ENCODE data around the gene BARX2.

DNA sequence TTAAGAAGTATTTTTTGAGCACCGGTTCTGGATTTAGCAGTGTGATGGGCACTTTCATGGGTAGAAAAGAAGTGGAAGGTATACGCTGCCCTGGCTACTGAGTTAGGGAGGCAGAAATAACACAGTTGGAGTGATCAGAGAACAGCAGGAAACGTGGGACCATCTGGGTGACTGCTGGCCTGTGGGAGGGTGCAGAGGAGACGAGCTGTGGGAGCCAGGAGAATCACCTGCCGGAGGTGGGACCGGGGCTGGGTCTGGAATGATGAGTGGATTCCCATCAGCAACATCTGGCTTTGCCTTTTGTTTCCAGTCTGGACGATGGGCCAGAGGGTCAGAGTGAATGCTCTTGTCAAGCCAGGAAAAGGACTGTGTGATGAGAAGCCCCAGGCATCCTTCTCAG, 66.5 kb downstream of the BARX2 start:
- TF ChIP-seq, protein P1, sequence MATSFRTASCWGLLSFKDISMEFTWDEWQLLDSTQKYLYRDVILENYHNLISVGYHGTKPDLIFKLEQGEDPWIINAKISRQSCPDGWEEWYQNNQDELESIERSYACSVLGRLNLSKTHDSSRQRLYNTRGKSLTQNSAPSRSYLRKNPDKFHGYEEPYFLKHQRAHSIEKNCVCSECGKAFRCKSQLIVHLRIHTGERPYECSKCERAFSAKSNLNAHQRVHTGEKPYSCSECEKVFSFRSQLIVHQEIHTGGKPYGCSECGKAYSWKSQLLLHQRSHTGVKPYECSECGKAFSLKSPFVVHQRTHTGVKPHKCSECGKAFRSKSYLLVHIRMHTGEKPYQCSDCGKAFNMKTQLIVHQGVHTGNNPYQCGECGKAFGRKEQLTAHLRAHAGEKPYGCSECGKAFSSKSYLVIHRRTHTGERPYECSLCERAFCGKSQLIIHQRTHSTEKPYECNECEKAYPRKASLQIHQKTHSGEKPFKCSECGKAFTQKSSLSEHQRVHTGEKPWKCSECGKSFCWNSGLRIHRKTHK (tag by site-specific recombination; IDR thresholded peaks at IDR 0.05): no peak
- TF ChIP-seq, protein P2, sequence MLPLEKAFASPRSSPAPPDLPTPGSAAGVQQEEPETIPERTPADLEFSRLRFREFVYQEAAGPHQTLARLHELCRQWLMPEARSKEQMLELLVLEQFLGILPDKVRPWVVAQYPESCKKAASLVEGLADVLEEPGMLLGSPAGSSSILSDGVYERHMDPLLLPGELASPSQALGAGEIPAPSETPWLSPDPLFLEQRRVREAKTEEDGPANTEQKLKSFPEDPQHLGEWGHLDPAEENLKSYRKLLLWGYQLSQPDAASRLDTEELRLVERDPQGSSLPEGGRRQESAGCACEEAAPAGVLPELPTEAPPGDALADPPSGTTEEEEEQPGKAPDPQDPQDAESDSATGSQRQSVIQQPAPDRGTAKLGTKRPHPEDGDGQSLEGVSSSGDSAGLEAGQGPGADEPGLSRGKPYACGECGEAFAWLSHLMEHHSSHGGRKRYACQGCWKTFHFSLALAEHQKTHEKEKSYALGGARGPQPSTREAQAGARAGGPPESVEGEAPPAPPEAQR (tag by site-specific recombination; IDR thresholded peaks at IDR 0.05): no peak
- TF ChIP-seq, protein P3, sequence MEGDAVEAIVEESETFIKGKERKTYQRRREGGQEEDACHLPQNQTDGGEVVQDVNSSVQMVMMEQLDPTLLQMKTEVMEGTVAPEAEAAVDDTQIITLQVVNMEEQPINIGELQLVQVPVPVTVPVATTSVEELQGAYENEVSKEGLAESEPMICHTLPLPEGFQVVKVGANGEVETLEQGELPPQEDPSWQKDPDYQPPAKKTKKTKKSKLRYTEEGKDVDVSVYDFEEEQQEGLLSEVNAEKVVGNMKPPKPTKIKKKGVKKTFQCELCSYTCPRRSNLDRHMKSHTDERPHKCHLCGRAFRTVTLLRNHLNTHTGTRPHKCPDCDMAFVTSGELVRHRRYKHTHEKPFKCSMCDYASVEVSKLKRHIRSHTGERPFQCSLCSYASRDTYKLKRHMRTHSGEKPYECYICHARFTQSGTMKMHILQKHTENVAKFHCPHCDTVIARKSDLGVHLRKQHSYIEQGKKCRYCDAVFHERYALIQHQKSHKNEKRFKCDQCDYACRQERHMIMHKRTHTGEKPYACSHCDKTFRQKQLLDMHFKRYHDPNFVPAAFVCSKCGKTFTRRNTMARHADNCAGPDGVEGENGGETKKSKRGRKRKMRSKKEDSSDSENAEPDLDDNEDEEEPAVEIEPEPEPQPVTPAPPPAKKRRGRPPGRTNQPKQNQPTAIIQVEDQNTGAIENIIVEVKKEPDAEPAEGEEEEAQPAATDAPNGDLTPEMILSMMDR (tag by site-specific recombination; IDR thresholded peaks at IDR 0.05): no peak
- no peak for TF ChIP-seq KLF9 (tag by site-specific recombination; IDR thresholded peaks at IDR 0.05; ENCODE audit: low read depth)
- TF ChIP-seq ZNF10 (tag by site-specific recombination; IDR thresholded peaks at IDR 0.05): no peak
- TF ChIP-seq ZNF48 (tag by site-specific recombination; IDR thresholded peaks at IDR 0.05): no peak
- no peak for TF ChIP-seq ZNF777 (tag by site-specific recombination; IDR thresholded peaks at IDR 0.05; ENCODE audit: borderline replicate concordance)
- TF ChIP-seq, protein P4, sequence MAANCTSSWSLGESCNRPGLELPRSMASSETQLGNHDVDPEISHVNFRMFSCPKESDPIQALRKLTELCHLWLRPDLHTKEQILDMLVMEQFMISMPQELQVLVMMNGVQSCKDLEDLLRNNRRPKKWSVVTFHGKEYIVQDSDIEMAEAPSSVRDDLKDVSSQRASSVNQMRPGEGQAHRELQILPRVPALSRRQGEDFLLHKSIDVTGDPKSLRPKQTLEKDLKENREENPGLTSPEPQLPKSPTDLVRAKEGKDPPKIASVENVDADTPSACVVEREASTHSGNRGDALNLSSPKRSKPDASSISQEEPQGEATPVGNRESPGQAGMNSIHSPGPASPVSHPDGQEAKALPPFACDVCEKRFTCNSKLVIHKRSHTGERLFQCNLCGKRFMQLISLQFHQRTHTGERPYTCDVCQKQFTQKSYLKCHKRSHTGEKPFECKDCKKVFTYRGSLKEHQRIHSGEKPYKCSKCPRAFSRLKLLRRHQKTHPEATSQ (tag by site-specific recombination; IDR thresholded peaks at IDR 0.05): no peak

All from HEK293 (cell line).